SK-N-MC (cell line): ENCODE data around the gene TMOD1.

Source experiments
- EZH2 ChIP-seq: fragments of 200-600 bp; sonication (generic); IDR thresholded peaks from one replicate; pipeline ENCODE4 v1.6.1; 2017; ENCODE audit warnings: antibody characterized with exemption
- FOXP2 ChIP-seq: optimal IDR thresholded peaks from 2 replicates; pipeline ENCODE3; 2011; ENCODE audit warnings: mild to moderate bottlenecking, moderate library complexity; ENCODE audit not compliant: insufficient read depth; ENCODE audit errors: extremely low read length, control extremely low read depth
- POLR2AphosphoS5 ChIP-seq: IDR thresholded peaks from 2 replicates; pipeline ENCODE4 v1.6.1; 2012; ENCODE audit warnings: mild to moderate bottlenecking, low read depth, low read length, borderline replicate concordance

GRCh38 chr9:97559111-97559514 lies 57.6 kb downstream of the TMOD1 start:
- no peak for TF ChIP-seq EZH2
- TF ChIP-seq POLR2AphosphoS5, result no peak
- no peak for TF ChIP-seq FOXP2
